Measurements from ENCODE around the gene SUMO3.
A peak's percentile ranks its signal among the peaks of the same experiment; 100 is the strongest.

The SUMO3 gene

GRCh38 chr21:44801468-44802395 is 16.1 kb downstream of the SUMO3 start, which contains the start of gene UBE2G2:
Gene UBE2G2 (minus strand): TSS chr21:44801820. CDS start chr21:44801748, 72 bp downstream.
- no peak within 1 kb of the TSS for H3K23ac ChIP-seq (ENCODE audit: low read length)
- H3K79me2 ChIP-seq (ENCODE audit: control insufficient read depth, insufficient read depth, low read length), result peaks cover 41% of the 10 kb centered on the region
- peak; percentile 85 for DNase-seq
- peak within 1 kb of the TSS; percentile 83 for H4K8ac ChIP-seq (ENCODE audit: low read depth, low read length)
- H3K4me2 ChIP-seq (ENCODE audit: low read length), result peak within 1 kb of the TSS; percentile 63
- H2BK5ac ChIP-seq (ENCODE audit: low read length), result peak within 1 kb of the TSS; percentile 61
- no CpG with 5 or more reads among the region's 97 CpGs for WGBS (ENCODE audit: extremely low coverage, insufficient coverage, low lambda C conversion rate)
- peak within 1 kb of the TSS; percentile 93 for H3K9ac ChIP-seq (ENCODE audit: low read length)
- H3K79me1 ChIP-seq (ENCODE audit: low read length), result peaks cover 15% of the 10 kb centered on the region
- H3K56ac ChIP-seq (ENCODE audit: low read length), result peak within 1 kb of the TSS; percentile 96
- H2AK5ac ChIP-seq (ENCODE audit: low read length), result no peak within 1 kb of the TSS
- no peak within 1 kb of the TSS for H2BK15ac ChIP-seq (replicated peaks; ENCODE audit: low read depth)
- peak within 1 kb of the TSS; percentile 71 for H3K18ac ChIP-seq (ENCODE audit: low read length)
- no peaks in the 10 kb centered on the region for H3K27me3 ChIP-seq (ENCODE audit: insufficient read depth, low read length, poor library complexity)
- no peak within 1 kb of the TSS for H2BK120ac ChIP-seq (ENCODE audit: low read depth, low read length)
- H3K36me3 ChIP-seq (ENCODE audit: control insufficient read depth, insufficient read depth, low read length), result no peaks in the 10 kb centered on the region
- H3K27ac ChIP-seq (ENCODE audit: low read depth, low read length), result peak within 1 kb of the TSS; percentile 64
- no peak within 1 kb of the TSS for H4K5ac ChIP-seq (ENCODE audit: low read length)
- peaks cover 4% of the 10 kb centered on the region for H3K4me1 ChIP-seq (ENCODE audit: control insufficient read depth, low read depth, low read length)
- H3K4ac ChIP-seq (ENCODE audit: low read depth, low read length), result peak within 1 kb of the TSS; percentile 66
- peak within 1 kb of the TSS; percentile 86 for H3K4me3 ChIP-seq (ENCODE audit: low read length)

GRCh38 chr21:44800971-44801467 is 16.8 kb downstream of the SUMO3 start:
- no peak overlapping the region for H3K23ac ChIP-seq (ENCODE audit: low read length)
- peaks cover 4% of the 10 kb centered on the region for H3K4me1 ChIP-seq (ENCODE audit: control insufficient read depth, low read depth, low read length)
- WGBS (ENCODE audit: extremely low coverage, insufficient coverage, low lambda C conversion rate), result no CpG with 5 or more reads among the region's 17 CpGs
- peak overlapping the region; percentile 63 for H3K4me3 ChIP-seq (ENCODE audit: low read length)
- H2BK5ac ChIP-seq (ENCODE audit: low read length), result no peak overlapping the region
- peak; percentile 72 for DNase-seq
- H3K79me2 ChIP-seq (ENCODE audit: control insufficient read depth, insufficient read depth, low read length), result peaks cover 47% of the 10 kb centered on the region
- no peak overlapping the region for H4K5ac ChIP-seq (ENCODE audit: low read length)
- no peak overlapping the region for H2BK15ac ChIP-seq (replicated peaks; ENCODE audit: low read depth)
- peak overlapping the region; percentile 77 for H3K9ac ChIP-seq (ENCODE audit: low read length)
- no peaks in the 10 kb centered on the region for H3K36me3 ChIP-seq (ENCODE audit: control insufficient read depth, insufficient read depth, low read length)
- H3K27me3 ChIP-seq (ENCODE audit: insufficient read depth, low read length, poor library complexity), result no peaks in the 10 kb centered on the region
- H3K4me2 ChIP-seq (ENCODE audit: low read length), result peak overlapping the region; percentile 32
- H3K27ac ChIP-seq (ENCODE audit: low read depth, low read length), result no peak overlapping the region
- no peak overlapping the region for H2BK120ac ChIP-seq (ENCODE audit: low read depth, low read length)
- peak overlapping the region; percentile 47 for H3K4ac ChIP-seq (ENCODE audit: low read depth, low read length)
- peaks cover 16% of the 10 kb centered on the region for H3K79me1 ChIP-seq (ENCODE audit: low read length)
- H2AK5ac ChIP-seq (ENCODE audit: low read length), result no peak overlapping the region
- H3K18ac ChIP-seq (ENCODE audit: low read length), result peak overlapping the region; percentile 71
- H3K56ac ChIP-seq (ENCODE audit: low read length), result peak overlapping the region; percentile 75
- H4K8ac ChIP-seq (ENCODE audit: low read depth, low read length), result no peak overlapping the region

GRCh38 chr21:44800103-44800502 is 17.8 kb downstream of the SUMO3 start:
- H3K27me3 ChIP-seq (ENCODE audit: insufficient read depth, low read length, poor library complexity), result no peaks in the 10 kb centered on the region
- peaks cover 19% of the 10 kb centered on the region for H3K79me1 ChIP-seq (ENCODE audit: low read length)
- no peak overlapping the region for H2AK5ac ChIP-seq (ENCODE audit: low read length)
- no peak overlapping the region for H3K23ac ChIP-seq (ENCODE audit: low read length)
- H3K9ac ChIP-seq (ENCODE audit: low read length), result peak overlapping the region; percentile 77
- H3K56ac ChIP-seq (ENCODE audit: low read length), result peak overlapping the region; percentile 68
- no peak overlapping the region for H2BK5ac ChIP-seq (ENCODE audit: low read length)
- H3K4me1 ChIP-seq (ENCODE audit: control insufficient read depth, low read depth, low read length), result peaks cover 4% of the 10 kb centered on the region
- no CpG with 5 or more reads among the region's 12 CpGs for WGBS (ENCODE audit: extremely low coverage, insufficient coverage, low lambda C conversion rate)
- peaks cover 56% of the 10 kb centered on the region for H3K79me2 ChIP-seq (ENCODE audit: control insufficient read depth, insufficient read depth, low read length)
- H3K4me3 ChIP-seq (ENCODE audit: low read length), result no peak overlapping the region
- no peak overlapping the region for H4K5ac ChIP-seq (ENCODE audit: low read length)
- no peak overlapping the region for H3K4ac ChIP-seq (ENCODE audit: low read depth, low read length)
- no peak overlapping the region for H2BK120ac ChIP-seq (ENCODE audit: low read depth, low read length)
- no peak overlapping the region for H4K8ac ChIP-seq (ENCODE audit: low read depth, low read length)
- peak; percentile 42 for DNase-seq
- no peak overlapping the region for H3K18ac ChIP-seq (ENCODE audit: low read length)
- H2BK15ac ChIP-seq (replicated peaks; ENCODE audit: low read depth), result no peak overlapping the region
- H3K27ac ChIP-seq (ENCODE audit: low read depth, low read length), result no peak overlapping the region
- H3K4me2 ChIP-seq (ENCODE audit: low read length), result no peak overlapping the region
- no peaks in the 10 kb centered on the region for H3K36me3 ChIP-seq (ENCODE audit: control insufficient read depth, insufficient read depth, low read length)

- Histone ChIP-seq H3K4me3 (ENCODE audit: low read length) (no peak overlapping the region), H2BK15ac (replicated peaks; ENCODE audit: low read depth) (no peak overlapping the region), H3K79me2 (ENCODE audit: control insufficient read depth, insufficient read depth, low read length) (peaks cover 56% of the 10 kb centered on the region), H3K79me1 (ENCODE audit: low read length) (peaks cover 19% of the 10 kb centered on the region), H3K9ac (ENCODE audit: low read length) (peak overlapping the region; percentile 24), H3K4ac (ENCODE audit: low read depth, low read length) (no peak overlapping the region), H3K4me1 (ENCODE audit: control insufficient read depth, low read depth, low read length) (peaks cover 4% of the 10 kb centered on the region), H3K18ac (ENCODE audit: low read length) (no peak overlapping the region), H3K23ac (ENCODE audit: low read length) (no peak overlapping the region), H3K56ac (ENCODE audit: low read length) (no peak overlapping the region), H4K8ac (ENCODE audit: low read depth, low read length) (no peak overlapping the region), H2BK5ac (ENCODE audit: low read length) (no peak overlapping the region), H3K36me3 (ENCODE audit: control insufficient read depth, insufficient read depth, low read length) (no peaks in the 10 kb centered on the region), H3K4me2 (ENCODE audit: low read length) (no peak overlapping the region), H4K5ac (ENCODE audit: low read length) (no peak overlapping the region), H2BK120ac (ENCODE audit: low read depth, low read length) (no peak overlapping the region), H3K27me3 (ENCODE audit: insufficient read depth, low read length, poor library complexity) (no peaks in the 10 kb centered on the region), H2AK5ac (ENCODE audit: low read length) (no peak overlapping the region), H3K27ac (ENCODE audit: low read depth, low read length) (no peak overlapping the region)
- no peak for DNase-seq
- no CpG with 5 or more reads among the region's 1 CpG for WGBS (ENCODE audit: extremely low coverage, insufficient coverage, low lambda C conversion rate)
Observed at GRCh38 chr21:44799646-44800045, 18.2 kb downstream of the SUMO3 start.

GRCh38 chr21:44797775-44798174 is 20.1 kb downstream of the SUMO3 start:
- Histone ChIP-seq H2BK15ac (replicated peaks; ENCODE audit: low read depth) (no peak overlapping the region), H3K79me2 (ENCODE audit: control insufficient read depth, insufficient read depth, low read length) (peaks cover 62% of the 10 kb centered on the region), H3K56ac (ENCODE audit: low read length) (no peak overlapping the region), H3K79me1 (ENCODE audit: low read length) (peaks cover 23% of the 10 kb centered on the region), H3K4me1 (ENCODE audit: control insufficient read depth, low read depth, low read length) (peaks cover 7% of the 10 kb centered on the region), H3K9ac (ENCODE audit: low read length) (no peak overlapping the region), H3K27me3 (ENCODE audit: insufficient read depth, low read length, poor library complexity) (no peaks in the 10 kb centered on the region), H3K4me3 (ENCODE audit: low read length) (no peak overlapping the region), H3K23ac (ENCODE audit: low read length) (no peak overlapping the region), H2BK5ac (ENCODE audit: low read length) (no peak overlapping the region), H3K18ac (ENCODE audit: low read length) (no peak overlapping the region), H3K36me3 (ENCODE audit: control insufficient read depth, insufficient read depth, low read length) (no peaks in the 10 kb centered on the region), H3K27ac (ENCODE audit: low read depth, low read length) (no peak overlapping the region), H4K5ac (ENCODE audit: low read length) (no peak overlapping the region), H2AK5ac (ENCODE audit: low read length) (no peak overlapping the region), H4K8ac (ENCODE audit: low read depth, low read length) (no peak overlapping the region), H2BK120ac (ENCODE audit: low read depth, low read length) (no peak overlapping the region), H3K4ac (ENCODE audit: low read depth, low read length) (no peak overlapping the region), H3K4me2 (ENCODE audit: low read length) (no peak overlapping the region)
- no CpG with 5 or more reads among the region's 2 CpGs for WGBS (ENCODE audit: extremely low coverage, insufficient coverage, low lambda C conversion rate)
- no peak for DNase-seq

Data from mesendoderm (in vitro differentiated cells).